GM19452 (cell line): ENCODE data around the gene BRD4.
"Not testable (repeated sequence)": the region's sequence is repeated elsewhere in the genome, so short reads cannot be mapped to it uniquely, and the experiment has no call there.

Source experiments
- ATAC-seq: cut with Tn5 transposase; IDR thresholded peaks from one replicate; pipeline ENCODE4 v1.9.1; 2021; ENCODE audit not compliant: unreplicated experiment

The BRD4 gene

GRCh38 chr19:15332311-15332996 is at the start of gene BRD4:
TSS of gene BRD4 (minus strand) at chr19:15332539. CDS start at chr19:15273099, 59,440 bp downstream.
- peak; percentile 54 for ATAC-seq

GRCh38 chr19:15381864-15382263 is 49.5 kb upstream of the BRD4 start:
- ATAC-seq, result no peak

GRCh38 chr19:15381429-15381828 is 49.1 kb upstream of the BRD4 start:
- no peak for ATAC-seq

- peak; percentile 18 for ATAC-seq
These were observed 47.8 kb upstream of the BRD4 start for GRCh38 chr19:15379999-15380647.

GRCh38 chr19:15379083-15379998 is 47.0 kb upstream of the BRD4 start, which contains the start of gene AKAP8:
TSS of gene AKAP8 (minus strand) at chr19:15379787. CDS start at chr19:15379731, 56 bp downstream.
- peak; percentile 75 for ATAC-seq

GRCh38 chr19:15378534-15379082 is 46.3 kb upstream of the BRD4 start:
- no peak for ATAC-seq

- ATAC-seq, result no peak
These were observed 42.6 kb upstream of the BRD4 start for GRCh38 chr19:15374796-15375440.

GRCh38 chr19:15374105-15374651 is 41.8 kb upstream of the BRD4 start:
- ATAC-seq, result no peak

- no peak for ATAC-seq
These were observed 41.3 kb upstream of the BRD4 start for GRCh38 chr19:15373644-15374043.

GRCh38 chr19:15372891-15373301 is 40.6 kb upstream of the BRD4 start:
- ATAC-seq, result no peak

GRCh38 chr19:15372470-15372869 is 40.1 kb upstream of the BRD4 start:
- no peak for ATAC-seq

- no peak for ATAC-seq
These were observed 39.5 kb upstream of the BRD4 start for GRCh38 chr19:15371786-15372380.

- ATAC-seq, result no peak
These were observed 38.8 kb upstream of the BRD4 start for GRCh38 chr19:15371119-15371518.

- ATAC-seq, result no peak
These were observed 37.2 kb upstream of the BRD4 start for GRCh38 chr19:15369594-15369891.

- ATAC-seq, result no peak
These were observed 36.7 kb upstream of the BRD4 start for GRCh38 chr19:15368798-15369593.

- ATAC-seq, result no peak
These were observed 35.8 kb upstream of the BRD4 start for GRCh38 chr19:15368051-15368632.

- ATAC-seq, result no peak
These were observed 35.1 kb upstream of the BRD4 start for GRCh38 chr19:15367439-15367838.

- no peak for ATAC-seq
These were observed 32.9 kb upstream of the BRD4 start for GRCh38 chr19:15365264-15365663.

- not testable (repeated sequence) for ATAC-seq
These were observed 31.5 kb upstream of the BRD4 start for GRCh38 chr19:15363791-15364190.
